Neural progenitor cell (in vitro differentiated cells): Measurements from ENCODE around the gene CFAP45. TPM values are rescaled to one million over a fixed set of nuclear protein-coding genes. Genes with fewer than 3 reads are reported as not detected.

ENCODE experiments used
- DNase-seq: peaks from one replicate; pipeline ENCODE4 v3.0.0-alpha.2; 2016; ENCODE audit warnings: low spot score
- H2AFZ ChIP-seq: fragments of 200-600 bp; sonication (generic); replicated peaks from 2 replicates; pipeline ENCODE4 v1.6.1; 2016; ENCODE audit warnings: antibody characterized with exemption
- H3F3A ChIP-seq: fragments of 200-600 bp; sonication (generic); 2 replicates; pipeline ENCODE4 v1.6.1; 2016; ENCODE audit warnings: antibody characterized with exemption, low read depth
- H3K27ac ChIP-seq: fragments of 200-600 bp; sonication (generic); 2 replicates; pipeline ENCODE4 v1.5.1; 2016; ENCODE audit warnings: mild to moderate bottlenecking
- H3K27me3 ChIP-seq: fragments of 200-600 bp; sonication (generic); 2 replicates; pipeline ENCODE4 v1.6.1; 2016; ENCODE audit warnings: mild to moderate bottlenecking, moderate library complexity
- H3K36me3 ChIP-seq: fragments of 200-600 bp; sonication (generic); 2 replicates; pipeline ENCODE4 v1.5.1; 2016
- H3K4me1 ChIP-seq: fragments of 200-600 bp; sonication (generic); 2 replicates; pipeline ENCODE4 v1.6.1; 2016; ENCODE audit warnings: mixed run types
- H3K4me2 ChIP-seq: fragments of 200-600 bp; sonication (generic); 2 replicates; pipeline ENCODE4 v1.6.1; 2016
- H3K4me3 ChIP-seq: fragments of 200-600 bp; sonication (generic); 2 replicates; pipeline ENCODE4 v1.5.1; 2016
- H3K79me2 ChIP-seq: fragments of 200-600 bp; sonication (generic); 2 replicates; pipeline ENCODE4 v1.6.1; 2016; ENCODE audit warnings: low read depth
- H3K9ac ChIP-seq: fragments of 200-600 bp; sonication (generic); 2 replicates; pipeline ENCODE4 v1.6.1; 2016
- H3K9me3 ChIP-seq: fragments of 200-600 bp; sonication (generic); 2 replicates; pipeline ENCODE4 v1.5.1; 2016; ENCODE audit warnings: low read depth
- H4K20me1 ChIP-seq: fragments of 200-600 bp; sonication (generic); 2 replicates; pipeline ENCODE4 v1.6.1; 2016; ENCODE audit warnings: low read depth
- H3K27ac Mint-ChIP-seq: 3 replicates; pipeline ENCODE4 v1.8.0; 2021; ENCODE audit warnings: mixed read lengths
- H3K27me3 Mint-ChIP-seq: 2 replicates; pipeline ENCODE4 v1.8.0; 2022; ENCODE audit warnings: low read depth, mild to moderate bottlenecking, inconsistent platforms, moderate library complexity, mixed read lengths; ENCODE audit not compliant: insufficient read depth
- H3K36me3 Mint-ChIP-seq: 3 replicates; pipeline ENCODE4 v1.8.0; 2021; ENCODE audit warnings: mixed read lengths
- H3K4me1 Mint-ChIP-seq: 3 replicates; pipeline ENCODE4 v1.8.0; 2021; ENCODE audit warnings: mixed read lengths
- H3K4me3 Mint-ChIP-seq: 3 replicates; pipeline ENCODE4 v1.8.0; 2021; ENCODE audit warnings: mild to moderate bottlenecking, moderate library complexity, mixed read lengths
- H3K9me3 Mint-ChIP-seq: 3 replicates; pipeline ENCODE4 v1.8.0; 2020; ENCODE audit warnings: mixed read lengths
- CTCF ChIP-seq: fragments of 200-600 bp; sonication (generic); IDR thresholded peaks from 2 replicates; pipeline ENCODE4 v1.5.1; 2017; ENCODE audit warnings: antibody characterized with exemption, mild to moderate bottlenecking
- EZH2 ChIP-seq: fragments of 200-600 bp; sonication (generic); IDR thresholded peaks from 2 replicates; pipeline ENCODE4 v1.6.1; 2017; ENCODE audit warnings: antibody characterized with exemption, mild to moderate bottlenecking, moderate library complexity
- EZH2phosphoT487 ChIP-seq: fragments of 200-600 bp; sonication (generic); IDR thresholded peaks from 2 replicates; pipeline ENCODE4 v1.6.1; 2017; ENCODE audit warnings: antibody characterized with exemption
- total RNA-seq: library from RNA; depleted of rRNA; stranded (reverse); fragments of >200 nt; gene quantifications from 2 replicates; pipeline ENCODE4 v1.2.3, GENCODE V29; 2015; ENCODE audit warnings: low replicate concordance

CFAP45 gene
- total RNA-seq, 1 donor from 2014 or later, result not detected

GRCh38 chr1:159943908-159944622 lies 44.1 kb upstream of the CFAP45 start:
- H4K20me1 ChIP-seq, result peaks cover 5% of the 10 kb centered on the region
- no peaks in the 10 kb centered on the region for H3K9me3 Mint-ChIP-seq
- H3K4me3 ChIP-seq, result peak overlapping the region; percentile 80
- H3F3A ChIP-seq, result peaks cover 22% of the 10 kb centered on the region
- H3K9ac ChIP-seq, result no peak overlapping the region
- H2AFZ ChIP-seq, result no peak overlapping the region
- peak overlapping the region; percentile 95 for H3K4me3 Mint-ChIP-seq
- H3K36me3 Mint-ChIP-seq, result peaks cover 13% of the 10 kb centered on the region
- H3K36me3 ChIP-seq, result no peaks in the 10 kb centered on the region
- no peak for DNase-seq
- peak overlapping the region; percentile 94 for H3K4me2 ChIP-seq
- peaks cover 11% of the 10 kb centered on the region for H3K27me3 Mint-ChIP-seq
- peaks cover 55% of the 10 kb centered on the region for H3K4me1 ChIP-seq
- H3K4me1 Mint-ChIP-seq, result peaks cover 56% of the 10 kb centered on the region
- TF ChIP-seq EZH2 (no peak), CTCF (no peak), EZH2phosphoT487 (no peak)
- H3K27ac Mint-ChIP-seq, result no peak overlapping the region
- no peak overlapping the region for H3K27ac ChIP-seq
- H3K27me3 ChIP-seq, result no peaks in the 10 kb centered on the region
- no peaks in the 10 kb centered on the region for H3K9me3 ChIP-seq
- H3K79me2 ChIP-seq, result peaks cover 21% of the 10 kb centered on the region

GRCh38 chr1:159943278-159943640 lies 43.3 kb upstream of the CFAP45 start:
- H3K27ac Mint-ChIP-seq, result no peak overlapping the region
- H3K36me3 Mint-ChIP-seq, result peaks cover 17% of the 10 kb centered on the region

GRCh38 chr1:159942632-159943277 lies 42.8 kb upstream of the CFAP45 start:
- Histone ChIP-seq H3F3A (peaks cover 22% of the 10 kb centered on the region), H4K20me1 (peaks cover 5% of the 10 kb centered on the region), H3K27me3 (no peaks in the 10 kb centered on the region), H3K4me1 (peaks cover 63% of the 10 kb centered on the region), H3K27ac (peak overlapping the region; percentile 58), H3K4me2 (peak overlapping the region; percentile 67), H3K9me3 (no peaks in the 10 kb centered on the region), H3K9ac (no peak overlapping the region), H3K36me3 (no peaks in the 10 kb centered on the region), H2AFZ (no peak overlapping the region), H3K4me3 (no peak overlapping the region), H3K79me2 (peaks cover 21% of the 10 kb centered on the region)
- Mint-ChIP-seq H3K27ac (peak overlapping the region; percentile 9), H3K4me1 (peaks cover 68% of the 10 kb centered on the region), H3K9me3 (no peaks in the 10 kb centered on the region), H3K36me3 (peaks cover 17% of the 10 kb centered on the region), H3K4me3 (peak overlapping the region; percentile 28), H3K27me3 (peaks cover 12% of the 10 kb centered on the region)
- no peak for DNase-seq
- TF ChIP-seq CTCF, result no peak

More at GRCh38 chr1:159943278-159943640, 43.3 kb upstream of the CFAP45 start:
- no peaks in the 10 kb centered on the region for H3K9me3 ChIP-seq
- peaks cover 5% of the 10 kb centered on the region for H4K20me1 ChIP-seq
- H3K27ac ChIP-seq, result no peak overlapping the region
- peak overlapping the region; percentile 13 for H3K4me2 ChIP-seq
- peaks cover 58% of the 10 kb centered on the region for H3K4me1 ChIP-seq
- peaks cover 22% of the 10 kb centered on the region for H3F3A ChIP-seq
- H3K4me3 Mint-ChIP-seq, result peak overlapping the region; percentile 11
- H3K9ac ChIP-seq, result no peak overlapping the region
- TF ChIP-seq CTCF, result no peak
- TF ChIP-seq EZH2phosphoT487, result no peak
- no peak for TF ChIP-seq EZH2
- H3K27me3 Mint-ChIP-seq, result peaks cover 12% of the 10 kb centered on the region
- H3K4me3 ChIP-seq, result no peak overlapping the region
- no peaks in the 10 kb centered on the region for H3K9me3 Mint-ChIP-seq
- DNase-seq, result no peak
- H2AFZ ChIP-seq, result no peak overlapping the region
- H3K4me1 Mint-ChIP-seq, result peaks cover 63% of the 10 kb centered on the region
- peaks cover 21% of the 10 kb centered on the region for H3K79me2 ChIP-seq
- H3K27me3 ChIP-seq, result no peaks in the 10 kb centered on the region
- no peaks in the 10 kb centered on the region for H3K36me3 ChIP-seq
